Nephron progenitor cell (in vitro differentiated cells): Measurements from ENCODE around the gene CALD1.

Source experiments
- DNase-seq: peaks from one replicate; pipeline ENCODE4 v3.0.0; 2021
- H3K27ac Mint-ChIP-seq: 2 replicates; pipeline ENCODE4 v1.8.0; 2021; ENCODE audit warnings: mild to moderate bottlenecking, moderate library complexity, mixed read lengths
- H3K27me3 Mint-ChIP-seq: 2 replicates; pipeline ENCODE4 v1.8.0; 2021; ENCODE audit warnings: mild to moderate bottlenecking, low read depth, mixed read lengths; ENCODE audit not compliant: poor library complexity
- H3K36me3 Mint-ChIP-seq: 2 replicates; pipeline ENCODE4 v1.8.0; 2021; ENCODE audit warnings: low read depth, mixed read lengths
- H3K4me1 Mint-ChIP-seq: 2 replicates; pipeline ENCODE4 v1.8.0; 2021; ENCODE audit warnings: mixed read lengths
- H3K4me3 Mint-ChIP-seq: 2 replicates; pipeline ENCODE4 v1.8.0; 2021; ENCODE audit warnings: mild to moderate bottlenecking, moderate library complexity, mixed read lengths
- H3K9me3 Mint-ChIP-seq: 2 replicates; pipeline ENCODE4 v1.8.0; 2021; ENCODE audit warnings: mild to moderate bottlenecking, moderate library complexity, mixed read lengths
- TF ChIP-seq, protein P1 (sequence below): fragments of 200-600 bp; sonication (generic); IDR thresholded peaks from 2 replicates; pipeline ENCODE4 v1.5.0; 2021; ENCODE audit warnings: antibody characterized with exemption

The CALD1 gene

DNA sequence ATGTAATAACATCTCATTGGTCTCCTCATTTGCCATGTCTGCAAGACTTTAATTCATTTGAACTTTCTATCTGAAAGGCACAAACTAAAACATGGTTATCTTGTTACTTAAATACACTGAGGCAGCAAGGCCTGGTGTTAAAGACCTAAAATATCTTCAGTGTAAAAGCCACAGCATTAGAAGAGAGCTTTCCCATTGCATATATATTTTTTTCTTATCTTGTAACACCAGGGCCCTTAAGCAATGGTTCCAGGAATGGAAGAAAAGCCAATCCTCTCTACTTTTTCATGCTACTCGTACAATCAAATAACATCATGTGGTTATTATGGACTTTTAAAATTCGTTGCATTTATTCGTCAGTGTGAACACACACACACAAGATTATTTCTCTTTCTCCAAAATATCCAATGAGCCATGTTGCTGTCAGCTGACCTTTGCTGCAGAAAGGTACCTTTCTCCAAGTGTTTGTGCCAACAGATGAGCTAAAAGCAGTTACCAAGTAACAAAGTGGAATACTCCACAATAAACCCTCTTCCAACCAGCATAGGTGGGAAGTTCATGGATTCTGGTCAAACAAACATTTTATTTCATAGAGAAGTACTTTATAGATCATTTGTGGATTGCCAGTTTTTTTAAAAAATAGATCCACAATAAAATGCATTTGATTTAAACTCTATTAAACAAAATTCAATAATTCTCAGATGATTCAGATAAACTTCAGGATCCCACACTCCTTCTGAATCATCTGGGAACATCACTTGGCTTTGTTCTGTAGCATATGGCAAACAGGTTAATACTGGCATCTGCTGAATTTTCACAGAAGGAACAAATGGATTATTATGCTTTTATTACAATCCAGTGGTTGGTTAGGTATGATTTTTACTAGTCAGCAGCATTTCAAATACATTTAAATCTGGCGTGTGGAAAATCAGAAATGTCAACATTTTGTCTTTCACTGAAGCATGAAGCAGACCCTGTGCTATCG, 143.6 kb downstream of the CALD1 start:
- no peaks in the 10 kb centered on the region for H3K4me1 Mint-ChIP-seq
- peaks cover 56% of the 10 kb centered on the region for H3K36me3 Mint-ChIP-seq
- no peak overlapping the region for H3K4me3 Mint-ChIP-seq
- TF ChIP-seq, protein P1, sequence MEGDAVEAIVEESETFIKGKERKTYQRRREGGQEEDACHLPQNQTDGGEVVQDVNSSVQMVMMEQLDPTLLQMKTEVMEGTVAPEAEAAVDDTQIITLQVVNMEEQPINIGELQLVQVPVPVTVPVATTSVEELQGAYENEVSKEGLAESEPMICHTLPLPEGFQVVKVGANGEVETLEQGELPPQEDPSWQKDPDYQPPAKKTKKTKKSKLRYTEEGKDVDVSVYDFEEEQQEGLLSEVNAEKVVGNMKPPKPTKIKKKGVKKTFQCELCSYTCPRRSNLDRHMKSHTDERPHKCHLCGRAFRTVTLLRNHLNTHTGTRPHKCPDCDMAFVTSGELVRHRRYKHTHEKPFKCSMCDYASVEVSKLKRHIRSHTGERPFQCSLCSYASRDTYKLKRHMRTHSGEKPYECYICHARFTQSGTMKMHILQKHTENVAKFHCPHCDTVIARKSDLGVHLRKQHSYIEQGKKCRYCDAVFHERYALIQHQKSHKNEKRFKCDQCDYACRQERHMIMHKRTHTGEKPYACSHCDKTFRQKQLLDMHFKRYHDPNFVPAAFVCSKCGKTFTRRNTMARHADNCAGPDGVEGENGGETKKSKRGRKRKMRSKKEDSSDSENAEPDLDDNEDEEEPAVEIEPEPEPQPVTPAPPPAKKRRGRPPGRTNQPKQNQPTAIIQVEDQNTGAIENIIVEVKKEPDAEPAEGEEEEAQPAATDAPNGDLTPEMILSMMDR = no peak
- no peaks in the 10 kb centered on the region for H3K27me3 Mint-ChIP-seq
- peaks cover 12% of the 10 kb centered on the region for H3K9me3 Mint-ChIP-seq
- no peak for DNase-seq
- H3K27ac Mint-ChIP-seq = no peak overlapping the region

DNA sequence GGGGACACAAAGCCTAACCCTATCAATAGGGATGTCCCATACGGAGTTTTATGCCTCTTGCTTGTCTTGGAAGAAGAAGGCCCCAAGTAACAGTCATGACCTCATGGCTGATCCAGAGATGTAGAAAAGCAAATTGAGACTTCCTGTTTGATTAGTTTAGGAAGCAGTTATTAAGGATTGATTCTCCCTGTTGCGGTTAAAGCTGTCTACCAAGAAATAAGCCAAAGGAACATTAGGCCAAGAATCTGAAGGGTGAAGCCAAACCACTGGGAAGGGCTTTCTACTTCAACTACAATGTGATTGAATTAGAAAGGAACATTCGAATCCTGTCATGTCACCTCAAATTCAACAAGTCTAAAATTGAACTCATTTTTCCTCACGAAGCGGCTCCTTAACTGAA, 146.3 kb downstream of the CALD1 start:
- Mint-ChIP-seq H3K36me3 (peaks cover 75% of the 10 kb centered on the region), H3K27ac (no peak overlapping the region), H3K4me1 (no peaks in the 10 kb centered on the region), H3K4me3 (no peak overlapping the region), H3K27me3 (no peaks in the 10 kb centered on the region), H3K9me3 (peaks cover 12% of the 10 kb centered on the region)
- DNase-seq = no peak
- TF ChIP-seq, protein P1 = no peak

DNA sequence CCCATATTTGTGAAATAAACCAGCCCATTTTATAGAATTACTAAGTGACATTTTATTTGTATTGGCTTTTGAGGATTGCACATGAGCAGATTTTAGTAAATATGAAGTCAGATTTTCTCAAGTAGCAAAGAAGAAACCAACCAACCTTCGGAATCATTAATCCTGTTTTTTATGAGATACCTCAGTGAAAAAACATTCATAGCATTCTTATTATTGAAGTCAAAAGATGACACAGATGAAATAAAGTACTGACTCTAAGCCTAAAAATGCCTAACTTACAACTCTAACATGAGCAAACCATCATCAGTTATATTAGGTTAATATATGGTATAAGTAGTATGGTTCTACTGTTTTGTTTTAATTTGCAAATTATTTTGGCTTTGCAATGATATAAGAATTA, 147.0 kb downstream of the CALD1 start:
- DNase-seq = no peak
- H3K4me3 Mint-ChIP-seq = no peak overlapping the region
- H3K27ac Mint-ChIP-seq = no peak overlapping the region
- H3K4me1 Mint-ChIP-seq = no peaks in the 10 kb centered on the region
- peaks cover 75% of the 10 kb centered on the region for H3K36me3 Mint-ChIP-seq
- H3K9me3 Mint-ChIP-seq = peaks cover 12% of the 10 kb centered on the region
- TF ChIP-seq, protein P1 = no peak
- H3K27me3 Mint-ChIP-seq = no peaks in the 10 kb centered on the region

DNA sequence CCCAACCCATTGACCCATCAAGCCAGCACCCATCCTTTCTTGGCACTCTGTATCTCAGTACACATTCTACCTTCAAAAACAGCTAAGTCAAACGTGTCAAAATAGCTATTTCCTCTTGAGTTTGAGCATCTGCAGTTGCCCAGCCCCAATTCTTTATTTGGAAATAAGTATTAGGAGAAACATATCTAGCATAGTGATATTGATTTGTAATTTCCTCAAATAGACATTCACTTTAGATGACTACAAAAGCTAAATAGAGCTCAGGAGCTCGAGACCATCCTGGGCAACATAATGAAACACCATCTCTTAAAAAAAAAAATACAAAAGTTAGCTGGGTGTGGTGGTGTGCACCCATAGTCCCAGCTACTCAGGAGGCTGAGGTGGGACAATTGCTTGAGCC, 147.6 kb downstream of the CALD1 start:
- Mint-ChIP-seq H3K4me3 (no peak overlapping the region), H3K27me3 (no peaks in the 10 kb centered on the region), H3K4me1 (no peaks in the 10 kb centered on the region), H3K36me3 (peaks cover 75% of the 10 kb centered on the region), H3K27ac (no peak overlapping the region), H3K9me3 (peaks cover 12% of the 10 kb centered on the region)
- DNase-seq = no peak
- TF ChIP-seq, protein P1 = no peak

DNA sequence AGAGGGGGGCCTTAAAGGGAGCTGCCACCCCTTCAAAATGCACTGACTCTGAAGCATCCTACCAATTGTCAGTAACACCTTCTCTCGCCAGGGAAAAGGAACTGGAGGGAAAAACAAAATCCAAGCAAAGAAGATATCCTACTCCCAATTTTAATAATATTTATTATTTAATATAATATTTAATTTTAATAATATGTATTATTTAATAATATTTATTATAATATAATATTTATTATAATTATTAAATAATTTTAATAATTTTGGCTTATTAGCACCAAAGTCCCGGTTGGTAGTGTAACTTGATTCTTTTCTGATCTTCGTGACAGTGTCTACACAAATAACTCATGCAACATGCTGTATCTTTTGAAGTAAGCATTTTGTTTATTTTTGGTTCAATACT, 148.3 kb downstream of the CALD1 start:
- TF ChIP-seq, protein P1 = no peak
- H3K4me3 Mint-ChIP-seq = no peak overlapping the region
- H3K27ac Mint-ChIP-seq = no peak overlapping the region
- H3K36me3 Mint-ChIP-seq = peaks cover 74% of the 10 kb centered on the region
- no peaks in the 10 kb centered on the region for H3K27me3 Mint-ChIP-seq
- no peaks in the 10 kb centered on the region for H3K4me1 Mint-ChIP-seq
- peaks cover 12% of the 10 kb centered on the region for H3K9me3 Mint-ChIP-seq
- DNase-seq = no peak

DNA sequence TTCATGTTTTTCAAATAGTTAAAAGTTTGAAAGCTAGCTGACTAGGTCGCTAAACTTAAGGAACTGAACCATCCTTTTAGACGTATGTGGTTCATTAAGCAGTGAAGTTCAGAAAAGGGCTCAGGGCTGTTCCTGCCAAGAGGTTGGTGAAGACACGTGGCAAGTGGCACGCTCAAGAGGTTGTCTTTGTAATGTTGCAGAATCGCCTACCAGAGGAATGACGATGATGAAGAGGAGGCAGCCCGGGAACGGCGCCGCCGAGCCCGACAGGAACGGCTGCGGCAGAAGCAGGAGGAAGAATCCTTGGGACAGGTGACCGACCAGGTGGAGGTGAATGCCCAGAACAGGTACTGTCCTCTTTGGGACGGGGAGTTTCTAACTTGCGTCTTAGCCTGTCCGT, 149.1 kb downstream of the CALD1 start:
- H3K9me3 Mint-ChIP-seq = peaks cover 10% of the 10 kb centered on the region
- no peak overlapping the region for H3K4me3 Mint-ChIP-seq
- peaks cover 74% of the 10 kb centered on the region for H3K36me3 Mint-ChIP-seq
- no peaks in the 10 kb centered on the region for H3K27me3 Mint-ChIP-seq
- H3K4me1 Mint-ChIP-seq = no peaks in the 10 kb centered on the region
- DNase-seq = no peak
- TF ChIP-seq, protein P1 = no peak
- H3K27ac Mint-ChIP-seq = peak overlapping the region; percentile 26
